ENCODE measurements around the gene RNASE3. TPM values are rescaled to one million over a fixed set of nuclear protein-coding genes. Genes with fewer than 3 reads are reported as not detected.
"Not testable (repeated sequence)": the region's sequence is repeated elsewhere in the genome, so short reads cannot be mapped to it uniquely, and the experiment has no call there.

The RNASE3 gene
- total RNA-seq, result not detected

DNA sequence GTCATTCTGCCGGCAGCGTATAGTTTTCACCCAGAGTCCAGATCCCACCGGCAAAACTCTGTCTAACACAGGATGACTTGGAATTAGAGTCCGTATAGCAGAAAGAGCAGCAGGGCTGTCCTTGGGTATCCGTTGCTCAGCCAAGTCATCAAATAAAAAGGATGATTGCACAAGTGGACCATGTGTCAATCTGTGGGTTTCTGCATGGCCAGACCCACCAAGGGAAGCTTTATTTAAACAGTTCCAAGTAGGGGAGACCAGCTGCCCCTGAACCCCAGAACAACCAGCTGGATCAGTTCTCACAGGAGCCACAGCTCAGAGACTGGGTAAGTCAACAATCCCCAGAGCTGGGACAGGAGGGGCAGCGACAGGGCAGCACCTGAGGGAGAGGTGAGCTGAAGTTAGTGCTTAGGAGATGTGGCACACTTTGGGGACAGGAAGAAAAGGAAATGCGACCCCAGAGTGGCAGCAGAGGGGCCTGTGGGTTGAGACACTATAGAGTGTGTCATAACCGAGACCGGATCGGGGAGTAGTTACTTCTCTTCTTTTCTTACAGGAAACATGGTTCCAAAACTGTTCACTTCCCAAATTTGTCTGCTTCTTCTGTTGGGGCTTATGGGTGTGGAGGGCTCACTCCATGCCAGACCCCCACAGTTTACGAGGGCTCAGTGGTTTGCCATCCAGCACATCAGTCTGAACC is at the start of gene RNASE3:
TSS of gene RNASE3 (plus strand) at position 260 of the 700 bp plus-strand sequence. CDS start at position 562, 302 bp downstream.
- not testable (repeated sequence) for H3K9me3 Mint-ChIP-seq; ATAC-seq; DNase-seq (ENCODE audit: low spot score in 2 of 2); H3K36me3 Mint-ChIP-seq
- peak within 1 kb of the TSS in 1 of 2 donors; percentile 70 for H3K27ac Mint-ChIP-seq

DNA sequence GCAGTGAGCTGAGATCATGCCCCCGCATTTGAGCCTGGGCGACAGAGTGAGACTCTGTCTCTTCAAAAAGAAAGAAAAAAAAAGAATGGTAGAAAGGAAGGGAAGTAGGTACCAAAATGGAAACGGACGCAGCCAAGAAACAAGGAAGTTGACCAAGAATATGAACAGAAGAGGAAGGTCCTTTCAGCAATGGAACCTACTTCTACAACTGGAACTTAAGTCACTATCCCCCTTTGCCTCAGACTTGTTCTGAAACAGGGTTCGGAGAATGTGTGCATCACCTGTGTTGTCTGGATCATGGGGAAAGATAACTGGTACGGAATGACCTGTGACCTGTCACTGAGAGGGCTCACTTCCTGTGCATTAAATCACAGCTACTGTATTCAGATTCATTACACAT is 44.6 kb upstream of the RNASE3 start:
- Mint-ChIP-seq H3K27ac (peak overlapping the region in 1 of 2 donors; percentile 7), H3K9me3 (no peaks in the 10 kb centered on the region), H3K36me3 (no peaks in the 10 kb centered on the region)
- DNase-seq (ENCODE audit: low spot score in 2 of 2) (no peak), ATAC-seq (no peak)

DNA sequence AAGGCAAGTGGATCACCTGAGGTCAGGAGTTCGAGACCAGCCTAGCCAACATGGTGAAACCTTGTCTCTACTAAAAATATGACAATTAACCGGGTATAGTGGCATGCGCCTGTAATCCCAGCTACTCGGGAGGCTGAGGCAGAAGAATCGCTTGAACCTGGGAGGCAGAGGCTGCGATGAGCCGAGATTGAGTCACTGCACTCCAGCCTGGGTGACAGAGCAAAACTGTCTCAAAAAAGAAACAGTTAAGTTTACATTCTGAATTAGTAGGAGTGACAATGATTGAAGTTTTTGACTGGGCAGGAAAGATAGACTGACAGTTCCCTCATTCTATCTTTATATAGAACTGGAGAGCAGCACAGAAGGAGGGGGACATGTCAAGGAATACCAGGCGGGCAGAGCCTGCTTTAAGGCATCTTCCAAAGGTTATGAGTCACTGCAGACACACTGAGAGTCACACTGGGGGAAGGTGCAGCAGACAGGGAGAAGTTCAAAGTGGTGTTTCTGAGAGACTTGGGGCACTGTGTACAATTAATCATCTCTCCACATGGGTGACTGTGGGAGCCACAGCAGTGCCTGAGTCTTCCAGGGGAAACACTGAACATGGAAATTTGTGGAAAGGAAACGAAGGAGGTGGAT is 42.8 kb upstream of the RNASE3 start:
- Mint-ChIP-seq H3K9me3 (no peaks in the 10 kb centered on the region), H3K27ac (peak overlapping the region in 1 of 2 donors; percentile 69), H3K36me3 (no peaks in the 10 kb centered on the region)
- DNase-seq (ENCODE audit: low spot score in 2 of 2) (no peak), ATAC-seq (peak in 1 of 2 donors; percentile 20)

- no peak for DNase-seq (ENCODE audit: low spot score in 2 of 2)
These were observed 42.1 kb upstream of the RNASE3 start for GRCh38 chr14:20848955-20849570.

DNA sequence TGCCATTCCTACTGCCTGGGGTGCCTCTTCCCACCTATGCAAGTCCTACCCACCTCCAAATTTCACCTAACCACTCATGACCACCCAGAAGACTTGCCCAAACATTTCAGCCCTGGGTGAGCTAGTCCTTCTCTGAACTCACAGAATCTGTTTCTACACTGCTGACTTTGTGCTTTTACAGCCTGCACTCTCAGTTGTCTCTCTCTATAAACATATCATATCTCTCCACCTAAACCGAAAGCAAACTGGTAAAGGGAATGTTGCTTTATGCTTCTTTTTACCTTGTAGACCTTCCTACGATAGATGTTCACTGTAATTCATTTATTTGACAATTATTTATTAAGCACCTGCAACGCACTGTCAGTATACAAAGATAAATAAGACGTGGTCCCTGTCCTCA is 38.1 kb upstream of the RNASE3 start:
- no peak for ATAC-seq
- H3K9me3 Mint-ChIP-seq, result no peaks in the 10 kb centered on the region
- H3K36me3 Mint-ChIP-seq, result no peaks in the 10 kb centered on the region
- no peak for DNase-seq (ENCODE audit: low spot score in 2 of 2)
- no peak overlapping the region for H3K27ac Mint-ChIP-seq

More at GRCh38 chr14:20848955-20849570, 42.1 kb upstream of the RNASE3 start:
- ATAC-seq, result no peak
- Mint-ChIP-seq H3K27ac (no peak overlapping the region), H3K9me3 (no peaks in the 10 kb centered on the region), H3K36me3 (no peaks in the 10 kb centered on the region)

GRCh38 chr14:20855652-20856291 is 35.4 kb upstream of the RNASE3 start:
- Mint-ChIP-seq H3K9me3 (no peaks in the 10 kb centered on the region), H3K36me3 (no peaks in the 10 kb centered on the region), H3K27ac (no peak overlapping the region)
- peak in 1 of 2 donors; percentile 35 for DNase-seq (ENCODE audit: low spot score in 2 of 2)
- ATAC-seq, result peak; percentile 85

DNA sequence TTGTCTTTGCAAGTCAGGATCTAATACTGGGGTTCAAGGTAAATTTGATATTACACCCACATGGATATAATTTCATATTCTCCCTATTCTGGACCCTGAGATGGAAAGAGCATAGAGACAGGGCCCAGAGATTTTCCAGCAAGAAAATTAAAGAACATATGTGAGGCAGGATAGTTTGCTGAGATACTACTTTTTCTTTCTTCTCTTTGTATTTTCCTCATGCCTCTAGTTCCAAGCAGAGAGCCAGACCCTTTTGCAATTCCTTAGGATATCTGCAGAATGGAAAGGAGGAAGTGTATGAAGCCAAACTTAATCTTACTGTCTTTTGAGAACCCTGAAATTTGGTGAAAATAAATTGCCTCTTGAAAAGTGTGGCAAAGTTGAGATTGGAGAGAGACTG is 34.0 kb upstream of the RNASE3 start:
- no peak for DNase-seq (ENCODE audit: low spot score in 2 of 2)
- Mint-ChIP-seq H3K36me3 (no peaks in the 10 kb centered on the region), H3K27ac (no peak overlapping the region), H3K9me3 (no peaks in the 10 kb centered on the region)
- ATAC-seq, result no peak

GRCh38 chr14:20857630-20858261 is 33.4 kb upstream of the RNASE3 start:
- Mint-ChIP-seq H3K36me3 (no peaks in the 10 kb centered on the region), H3K9me3 (no peaks in the 10 kb centered on the region), H3K27ac (no peak overlapping the region)
- peak; percentile 83 to 88 for ATAC-seq
- peak in 1 of 2 donors; percentile 80 for DNase-seq (ENCODE audit: low spot score in 2 of 2)

DNA sequence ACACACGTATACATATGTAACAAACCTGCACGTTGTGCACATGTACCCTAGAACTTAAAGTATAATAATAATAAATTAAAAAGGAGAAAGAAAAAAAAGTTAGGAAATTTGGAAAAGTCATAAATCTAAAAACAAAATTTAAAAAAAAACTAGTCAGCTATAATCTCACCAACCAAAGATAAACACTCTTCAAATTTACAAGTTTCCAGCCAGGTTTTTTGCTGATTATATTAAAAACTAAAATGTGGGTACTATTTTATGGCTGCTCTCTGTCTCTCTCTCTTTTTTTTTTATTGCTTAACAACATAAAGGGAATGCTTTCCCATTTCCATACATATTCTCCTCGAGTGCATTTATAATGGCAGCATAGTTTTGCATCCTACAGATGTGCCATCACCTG is 25.0 kb upstream of the RNASE3 start:
- DNase-seq (ENCODE audit: low spot score in 2 of 2), result no peak
- H3K9me3 Mint-ChIP-seq, result no peaks in the 10 kb centered on the region

DNA sequence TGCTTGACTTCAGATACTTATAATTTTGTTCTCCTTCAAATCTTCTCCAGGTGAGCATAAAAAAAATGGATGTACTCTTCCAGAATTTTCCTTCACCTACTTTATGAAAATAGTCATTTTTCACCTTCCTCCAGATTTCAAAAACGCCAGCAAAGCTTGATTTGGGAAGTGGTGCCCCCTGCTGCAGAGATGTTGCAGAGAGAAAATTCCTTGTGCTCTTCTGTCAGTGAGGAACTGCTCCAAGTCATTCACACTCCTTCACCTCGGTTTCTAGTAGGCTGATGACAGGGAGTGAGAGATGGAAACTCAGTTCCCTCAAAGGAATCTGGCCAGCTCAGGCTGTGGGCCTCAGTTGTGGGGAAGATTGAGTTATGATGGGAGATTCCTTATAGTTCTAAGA is 24.2 kb upstream of the RNASE3 start:
- ATAC-seq (no peak), DNase-seq (ENCODE audit: low spot score in 2 of 2) (no peak)
- H3K9me3 Mint-ChIP-seq, result no peaks in the 10 kb centered on the region
- H3K36me3 Mint-ChIP-seq, result no peaks in the 10 kb centered on the region
- H3K27ac Mint-ChIP-seq, result no peak overlapping the region

More for the DNA sequence above, 25.0 kb upstream of the RNASE3 start:
- no peak for ATAC-seq
- Mint-ChIP-seq H3K27ac (no peak overlapping the region), H3K36me3 (no peaks in the 10 kb centered on the region)

DNA sequence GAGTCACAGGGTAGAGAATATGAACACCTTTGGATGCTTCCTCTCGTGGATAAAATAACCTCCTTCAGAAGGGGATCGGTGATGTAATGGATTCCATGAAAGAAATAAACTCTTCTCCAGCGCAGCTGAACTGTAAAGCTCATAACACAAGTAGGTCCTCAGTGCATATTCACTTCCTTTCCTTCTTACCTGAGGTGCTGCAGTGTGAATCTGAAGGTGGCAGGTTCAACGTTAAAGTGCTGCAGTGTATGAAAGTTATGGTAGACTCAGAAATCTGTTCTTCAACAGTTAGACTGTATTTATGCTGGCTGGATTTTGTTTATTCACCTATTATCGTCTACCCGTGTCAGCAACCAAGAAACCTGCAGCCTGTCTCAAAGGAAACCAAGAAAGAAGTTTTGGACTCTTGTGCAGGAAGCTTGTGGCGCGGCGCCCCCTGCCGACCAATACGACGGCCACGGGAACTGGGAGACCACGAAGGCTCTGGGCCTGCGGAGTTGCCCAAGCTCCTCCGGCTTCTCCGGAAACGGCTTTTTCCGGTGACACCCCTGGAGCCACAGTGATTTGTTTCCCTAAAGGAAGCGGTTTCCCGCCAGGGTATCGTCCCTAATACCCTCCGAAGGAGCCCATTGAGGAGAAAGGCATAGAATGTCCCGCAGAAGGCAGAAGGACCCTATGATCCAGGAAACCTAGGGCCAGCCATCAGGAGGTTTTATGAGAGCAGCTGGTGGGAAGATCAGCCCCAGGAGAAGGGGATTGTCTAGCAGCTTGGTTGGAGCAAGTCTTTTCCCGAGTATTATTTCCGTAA is 17.6 kb upstream of the RNASE3 start:
- H3K9me3 Mint-ChIP-seq, result peaks cover 0 to 4% of the 10 kb centered on the region in 2 donors
- ATAC-seq (peak; percentile 95 to 98), DNase-seq (ENCODE audit: low spot score in 2 of 2) (peak; percentile 77 to 82)
- no peaks in the 10 kb centered on the region for H3K36me3 Mint-ChIP-seq
- no peak overlapping the region for H3K27ac Mint-ChIP-seq

GRCh38 chr14:20877016-20877415 is 14.2 kb upstream of the RNASE3 start:
- no peaks in the 10 kb centered on the region for H3K36me3 Mint-ChIP-seq
- DNase-seq (ENCODE audit: low spot score in 2 of 2) (no peak), ATAC-seq (no peak)
- peaks cover 0 to 4% of the 10 kb centered on the region in 2 donors for H3K9me3 Mint-ChIP-seq
- H3K27ac Mint-ChIP-seq, result no peak overlapping the region

- Mint-ChIP-seq H3K27ac (no peak overlapping the region), H3K36me3 (no peaks in the 10 kb centered on the region), H3K9me3 (peaks cover 0 to 4% of the 10 kb centered on the region in 2 donors)
- DNase-seq (ENCODE audit: low spot score in 2 of 2) (no peak), ATAC-seq (no peak)
These were observed 12.5 kb upstream of the RNASE3 start for GRCh38 chr14:20878695-20879094.

- DNase-seq (ENCODE audit: low spot score in 2 of 2); ATAC-seq: not testable (repeated sequence)
- peak overlapping the region in 1 of 2 donors; percentile 3 for H3K27ac Mint-ChIP-seq
These were observed 10.0 kb upstream of the RNASE3 start for GRCh38 chr14:20881229-20881628.

DNA sequence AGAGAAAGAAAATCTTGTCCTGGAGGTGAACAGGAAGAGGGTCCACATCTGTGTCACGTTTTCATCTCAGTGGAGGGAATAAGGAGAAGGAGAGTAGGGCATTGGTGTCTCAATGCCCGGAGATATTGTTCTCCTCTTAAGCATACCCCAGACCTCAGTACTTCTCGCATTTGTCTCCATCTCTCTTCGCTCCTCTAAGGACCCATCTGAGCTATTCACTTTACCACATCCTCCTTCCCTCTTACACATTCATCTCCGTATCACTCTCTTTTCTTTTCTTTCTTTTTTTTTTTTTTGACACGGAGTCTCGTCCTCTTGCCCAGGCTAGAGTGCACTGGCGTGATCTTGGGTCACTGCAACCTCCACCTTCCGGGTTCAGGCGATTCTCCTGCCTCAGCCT is 8.4 kb upstream of the RNASE3 start:
- not testable (repeated sequence) for H3K36me3 Mint-ChIP-seq; DNase-seq (ENCODE audit: low spot score in 2 of 2); H3K27ac Mint-ChIP-seq; H3K9me3 Mint-ChIP-seq
- ATAC-seq, result peak in 1 of 2 donors; percentile 41

More at GRCh38 chr14:20881229-20881628, 10.0 kb upstream of the RNASE3 start:
- H3K9me3 Mint-ChIP-seq, H3K36me3 Mint-ChIP-seq: not testable (repeated sequence)

DNA sequence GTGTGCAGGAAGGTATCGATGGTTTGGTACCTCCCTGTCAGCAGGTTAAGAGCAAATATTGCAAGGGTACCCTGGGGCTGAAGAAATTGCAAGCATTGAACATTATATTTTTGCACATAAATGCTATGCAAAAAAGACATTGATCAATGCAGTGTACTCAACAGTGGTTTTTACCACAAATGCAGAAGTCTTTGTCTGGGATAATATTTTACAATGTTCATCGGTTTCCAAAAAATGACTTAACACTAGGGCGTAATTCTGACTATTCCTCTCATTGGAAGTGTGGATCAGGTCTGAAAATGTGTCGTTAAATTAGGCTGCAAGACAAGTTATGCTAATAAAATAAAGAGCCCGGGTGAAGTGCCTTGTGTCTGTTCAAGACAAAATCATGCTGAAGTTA is 2.8 kb upstream of the RNASE3 start:
- not testable (repeated sequence) for H3K9me3 Mint-ChIP-seq; DNase-seq (ENCODE audit: low spot score in 2 of 2); H3K36me3 Mint-ChIP-seq; H3K27ac Mint-ChIP-seq; ATAC-seq
